ENCODE measurements around the gene PACSIN2. TPM values are rescaled to one million over a fixed set of nuclear protein-coding genes. Genes with fewer than 3 reads are reported as not detected.

The PACSIN2 gene
- total RNA-seq: 10 to 100 TPM; 28.8 to 30.6 TPM

- CTCF ChIA-PET: interaction anchor here (1.5 to 2.1 kb wide), 2 partner anchors 15 to 148 kb away, joined by 6 to 7 read pairs; no protein-coding TSS in a partner anchor
- POLR2A ChIA-PET: interaction anchor here (0.6 to 1.9 kb wide), 9 partner anchors 10 to 1431 kb away, joined by 3 to 12 read pairs (median 4); partner anchors contain the start of gene ARFGAP3
Observed at GRCh38 chr22:43014869-43015676, at the start of gene PACSIN2. TSS of gene PACSIN2 (minus strand) at chr22:43015149. CDS start at chr22:42912080, 103,069 bp downstream.

- CTCF ChIA-PET: interaction anchor here (0.8 to 1.4 kb wide), 3 partner anchors 13 to 328 kb away, joined by 3 to 6 read pairs (median 3); no protein-coding TSS in a partner anchor
- POLR2A ChIA-PET: no interaction called here
Observed at GRCh38 chr22:43060183-43060582, 45.2 kb upstream of the PACSIN2 start.

GRCh38 chr22:43057641-43058040, 42.7 kb upstream of the PACSIN2 start:
- ChIA-PET POLR2A (no interaction called here), CTCF (interaction anchor here (0.6 kb wide), 1 partner anchor 26 kb away, joined by 3 read pairs; no protein-coding TSS in a partner anchor)

- POLR2A ChIA-PET: no interaction called here
- CTCF ChIA-PET: no interaction called here
Observed at GRCh38 chr22:43053176-43053575, 38.2 kb upstream of the PACSIN2 start.

- POLR2A ChIA-PET: interaction anchor here (0.7 kb wide), 1 partner anchor 401 kb away, joined by 3 read pairs; no protein-coding TSS in a partner anchor
- CTCF ChIA-PET: no interaction called here
Observed at GRCh38 chr22:43050995-43051394, 36.0 kb upstream of the PACSIN2 start.

- ChIA-PET CTCF (no interaction called here), POLR2A (no interaction called here)
Observed at GRCh38 chr22:43047605-43048004, 32.7 kb upstream of the PACSIN2 start.

GRCh38 chr22:43044290-43044712, 29.4 kb upstream of the PACSIN2 start:
- CTCF ChIA-PET: no interaction called here
- POLR2A ChIA-PET: no interaction called here

GRCh38 chr22:43042101-43042780, 27.3 kb upstream of the PACSIN2 start:
- ChIA-PET POLR2A (no interaction called here), CTCF (no interaction called here)

- ChIA-PET POLR2A (no interaction called here), CTCF (no interaction called here)
Observed at GRCh38 chr22:43039800-43040199, 24.9 kb upstream of the PACSIN2 start.

- CTCF ChIA-PET: no interaction called here
- POLR2A ChIA-PET: no interaction called here
Observed at GRCh38 chr22:43038325-43038724, 23.4 kb upstream of the PACSIN2 start.

GRCh38 chr22:43036282-43036829, 21.4 kb upstream of the PACSIN2 start:
- ChIA-PET POLR2A (no interaction called here), CTCF (no interaction called here)

GRCh38 chr22:43035250-43035649, 20.3 kb upstream of the PACSIN2 start:
- CTCF ChIA-PET: no interaction called here
- POLR2A ChIA-PET: no interaction called here

- ChIA-PET CTCF (interaction anchor here (0.7 kb wide), 1 partner anchor 26 kb away, joined by 3 read pairs; no protein-coding TSS in a partner anchor), POLR2A (no interaction called here)
Observed at GRCh38 chr22:43031617-43032016, 16.7 kb upstream of the PACSIN2 start.

GRCh38 chr22:43018615-43019014, 3.7 kb upstream of the PACSIN2 start:
- CTCF ChIA-PET: no interaction called here
- POLR2A ChIA-PET: no interaction called here

GRCh38 chr22:43017525-43018460, 2.8 kb upstream of the PACSIN2 start:
- ChIA-PET POLR2A (no interaction called here), CTCF (no interaction called here)

- POLR2A ChIA-PET: interaction anchor here (0.7 to 1.1 kb wide), 3 partner anchors 15 to 160 kb away, joined by 3 to 8 read pairs (median 7); no protein-coding TSS in a partner anchor
Observed at GRCh38 chr22:43016150-43016549, 1.2 kb upstream of the PACSIN2 start.

GRCh38 chr22:43015677-43016042, 711 bp upstream of the PACSIN2 start:
- ChIA-PET CTCF (interaction anchor here (0.7 to 2.1 kb wide), 3 partner anchors 121 to 298 kb away, joined by 3 to 7 read pairs (median 4); no protein-coding TSS in a partner anchor), POLR2A (interaction anchor here (0.6 to 1.9 kb wide), 5 partner anchors 11 to 1304 kb away, joined by 3 to 12 read pairs (median 5); no protein-coding TSS in a partner anchor)

More at GRCh38 chr22:43016150-43016549, 1.2 kb upstream of the PACSIN2 start:
- CTCF ChIA-PET: interaction anchor here (0.7 kb wide), 3 partner anchors 59 to 297 kb away, joined by 3 to 4 read pairs (median 3); no protein-coding TSS in a partner anchor

GRCh38 chr22:43014316-43014868, 557 bp downstream of the PACSIN2 start:
- CTCF ChIA-PET: interaction anchor here (0.8 to 2.1 kb wide), 3 partner anchors 9 to 147 kb away, joined by 3 to 7 read pairs (median 6); no protein-coding TSS in a partner anchor
- POLR2A ChIA-PET: interaction anchor here (0.7 to 1.9 kb wide), 7 partner anchors 9 to 1430 kb away, joined by 3 to 12 read pairs (median 4); partner anchors contain the start of gene ARFGAP3

Data from activated CD8-positive, alpha-beta memory T cell treated with anti-CD3 and anti-CD28 coated beads for 36 hours (primary cell).